HCT116 (cell line): ENCODE results near the gene SCYGR4. TPM values are rescaled to one million over a fixed set of nuclear protein-coding genes. Genes with fewer than 3 reads are reported as not detected.
"Not testable (repeated sequence)": the region's sequence is repeated elsewhere in the genome, so short reads cannot be mapped to it uniquely, and the experiment has no call there.

ENCODE experiments used
- ATAC-seq: fragments of 200-7000 bp; cut with Tn5 transposase; 2 replicates; pipeline ENCODE4 v1.9.1; 2020; ENCODE audit warnings: mild to moderate bottlenecking, moderate library complexity
- BruUV-seq: library from RNA; stranded (reverse); fragments of 400-500 nt; replicated peaks from 2 replicates; lab custom pipeline; 2021; lab: Mats Ljungman, UMichigan
- CTCF ChIA-PET: fragments of 300-600 bp; sonication (Branson Sonifier 250); formaldehyde crosslinking; loops from one replicate; lab custom pipeline; 2021; ENCODE audit warnings: antibody characterized with exemption; lab: Charles Lee
- POLR2A ChIA-PET: fragments of 300-600, 350-600 bp; sonication (Branson Sonifier 250); formaldehyde crosslinking; loops from one replicate; lab custom pipeline; 2021; ENCODE audit warnings: antibody characterized with exemption; lab: Charles Lee
- RAD21 ChIA-PET, 2 experiments: fragments of 300-600 bp; sonication (Branson Sonifier 250); formaldehyde crosslinking; loops; one replicate each; lab custom pipeline; 2023; ENCODE audit warnings: low total read pairs in 2 of 2; ENCODE audit not compliant: uncharacterized antibody in 2 of 2, unreplicated experiment in 2 of 2, low non-redundant PET in 1 of 2; lab: Charles Lee
- DNase-seq: peaks from one replicate; pipeline ENCODE4 v3.0.0-alpha.2; 2010; ENCODE audit warnings: low read depth, low spot score
- H2AFZ ChIP-seq: fragments of 200-600 bp; shearing (Covaris generic), sonication (generic); 2 replicates; pipeline ENCODE4 v1.6.1; 2017; ENCODE audit warnings: low read depth, mixed run types, mixed read lengths, antibody characterized with exemption, low read length; ENCODE audit not compliant: poor library complexity, severe bottlenecking
- H3K27ac ChIP-seq: 2 replicates; pipeline ENCODE4 v1.5.1; 2012; ENCODE audit warnings: low read depth, low read length
- H3K27me3 ChIP-seq: fragments of 200-600 bp; sonication (generic); 2 replicates; pipeline ENCODE4 v1.6.1; 2016; ENCODE audit warnings: mixed run types, low read length, mixed read lengths; ENCODE audit not compliant: insufficient read depth
- H3K36me3 ChIP-seq, 2 experiments: fragments of 200-500 bp in 1 of 2; fragments of 200-600 bp in 1 of 2; sonication (Bioruptor generic) in 1 of 2; sonication (generic) in 1 of 2; 2 replicates each; pipeline versions ENCODE4 v1.5.1 to v1.6.1; 2014 to 2016; ENCODE audit warnings: low read length in 2 of 2, inconsistent platforms in 1 of 2, mixed read lengths in 1 of 2, mixed run types in 1 of 2; ENCODE audit not compliant: insufficient read depth in 2 of 2, control insufficient read depth in 1 of 2
- H3K4me1 ChIP-seq, 2 experiments: fragments of 200-600 bp in 1 of 2; sonication (generic) in 1 of 2; 2 replicates each; pipeline versions ENCODE4 v1.5.1 to v1.6.1; 2012 to 2017; ENCODE audit warnings: low read length in 2 of 2, inconsistent platforms in 1 of 2, mild to moderate bottlenecking in 1 of 2, mixed read lengths in 1 of 2, mixed run types in 1 of 2, moderate library complexity in 1 of 2; ENCODE audit not compliant: insufficient read depth in 2 of 2, control insufficient read depth in 1 of 2
- H3K4me2 ChIP-seq: fragments of 200-600 bp; sonication (generic); 2 replicates; pipeline ENCODE4 v1.6.1; 2017; ENCODE audit warnings: mixed run types, low read length, mixed read lengths
- H3K4me3 ChIP-seq, 2 experiments: fragments of 200-600 bp in 1 of 2; sonication (generic) in 1 of 2; replicated peaks in 1 of 2; 2 replicates each; pipeline ENCODE4 v1.5.1; 2011 to 2016; ENCODE audit warnings: low read length in 2 of 2, control low read depth in 1 of 2, low read depth in 1 of 2, mild to moderate bottlenecking in 1 of 2, mixed read lengths in 1 of 2, mixed run types in 1 of 2
- H3K79me2 ChIP-seq: fragments of 200-600 bp; sonication (generic); 2 replicates; pipeline ENCODE4 v1.6.1; 2017; ENCODE audit warnings: mild to moderate bottlenecking, mixed run types, low read length, moderate library complexity, mixed read lengths; ENCODE audit not compliant: insufficient read depth
- H3K9ac ChIP-seq: fragments of 200-600 bp; sonication (generic); 2 replicates; pipeline ENCODE4 v1.6.1; 2016; ENCODE audit warnings: low read length, mixed read lengths
- H3K9me2 ChIP-seq: fragments of 200-600 bp; sonication (generic), shearing (Covaris generic); 2 replicates; pipeline ENCODE4 v1.6.1; 2017; ENCODE audit warnings: mixed run types, mild to moderate bottlenecking, moderate library complexity; ENCODE audit not compliant: insufficient read depth
- H3K9me3 ChIP-seq, 2 experiments: fragments of 200-500 bp in 1 of 2; fragments of 200-600 bp in 1 of 2; sonication (Bioruptor generic) in 1 of 2; sonication (generic) in 1 of 2; 2 replicates each; pipeline ENCODE4 v1.6.1; 2014 to 2017; ENCODE audit warnings: low read length in 2 of 2, mixed read lengths in 2 of 2, inconsistent platforms in 1 of 2, low read depth in 1 of 2, mild to moderate bottlenecking in 1 of 2, mixed run types in 1 of 2, moderate library complexity in 1 of 2; ENCODE audit not compliant: control insufficient read depth in 1 of 2, insufficient read depth in 1 of 2
- H4K20me1 ChIP-seq: fragments of 200-600 bp; sonication (generic), shearing (Covaris generic); 2 replicates; pipeline ENCODE4 v1.6.1; 2017; ENCODE audit warnings: mixed run types, mild to moderate bottlenecking, moderate library complexity; ENCODE audit not compliant: insufficient read depth
- CBX3 ChIP-seq: IDR thresholded peaks from 2 replicates; pipeline ENCODE4 v1.6.1; 2012; ENCODE audit warnings: low read depth
- CEBPB ChIP-seq: IDR thresholded peaks from 2 replicates; pipeline ENCODE4 v1.6.1; 2012; ENCODE audit warnings: low read depth
- EGR1 ChIP-seq: IDR thresholded peaks from 2 replicates; pipeline ENCODE4 v1.6.1; 2012; ENCODE audit warnings: low read depth
- ELF1 ChIP-seq: IDR thresholded peaks from 2 replicates; pipeline ENCODE4 v1.6.1; 2012; ENCODE audit warnings: low read depth, borderline replicate concordance
- EZH2 ChIP-seq: fragments of 200-600 bp; sonication (generic); IDR thresholded peaks from 2 replicates; pipeline ENCODE4 v1.6.1; 2017; ENCODE audit warnings: antibody characterized with exemption, mixed run types
- EZH2phosphoT487 ChIP-seq: fragments of 200-600 bp; IDR thresholded peaks from 2 replicates; pipeline ENCODE4 v1.6.1; 2018; ENCODE audit warnings: antibody characterized with exemption, borderline replicate concordance
- JUND ChIP-seq: IDR thresholded peaks from 2 replicates; pipeline ENCODE4 v1.6.1; 2012
- MAX ChIP-seq: IDR thresholded peaks from 2 replicates; pipeline ENCODE4 v1.6.1; 2012
- POLR2A ChIP-seq: IDR thresholded peaks from 2 replicates; pipeline ENCODE4 v1.7.0; 2011; ENCODE audit warnings: borderline replicate concordance; ENCODE audit not compliant: insufficient read depth, insufficient read length; ENCODE audit errors: extremely low read depth
- RAD21 ChIP-seq: IDR thresholded peaks from 2 replicates; pipeline ENCODE4 v1.6.1; 2012; ENCODE audit warnings: low read depth, mild to moderate bottlenecking
- SRF ChIP-seq: IDR thresholded peaks from 2 replicates; pipeline ENCODE4 v1.6.1; 2012; ENCODE audit warnings: low read depth
- TCF7L2 ChIP-seq: IDR thresholded peaks from 2 replicates; pipeline ENCODE4 v1.7.0; 2011; ENCODE audit warnings: borderline replicate concordance, inconsistent platforms; ENCODE audit not compliant: insufficient read depth, insufficient read length; ENCODE audit errors: extremely low read depth
- ZNF274 ChIP-seq: fragments of 200-500 bp; sonication (Bioruptor generic); IDR thresholded peaks from 2 replicates; pipeline ENCODE4 v1.6.1; 2014; ENCODE audit warnings: mild to moderate bottlenecking, low read depth, low read length, inconsistent platforms
- intact Hi-C: fragments of 100-400 bp; cut with micrococcal nuclease; formaldehyde crosslinking; loops from 2 replicates; pipeline ENCODE4 v1.10.0; 2022
- total RNA-seq: library from RNA; stranded (reverse); gene quantifications from one replicate; pipeline ENCODE4 v1.2.1, GENCODE V29; 2021; ENCODE audit not compliant: unreplicated experiment
- TF ChIP-seq, protein P1 (sequence below): IDR thresholded peaks from 2 replicates; pipeline ENCODE4 v1.6.1; 2012; ENCODE audit warnings: low read depth

The SCYGR4 gene
- total RNA-seq, 1 experiment from 2014 or later, result not detected

GRCh38 chr2:227661827-227662226 is 44.5 kb downstream of the SCYGR4 start (continued):
- TF ChIP-seq ELF1 (no peak), EGR1 (no peak)
- TF ChIP-seq, protein P1, sequence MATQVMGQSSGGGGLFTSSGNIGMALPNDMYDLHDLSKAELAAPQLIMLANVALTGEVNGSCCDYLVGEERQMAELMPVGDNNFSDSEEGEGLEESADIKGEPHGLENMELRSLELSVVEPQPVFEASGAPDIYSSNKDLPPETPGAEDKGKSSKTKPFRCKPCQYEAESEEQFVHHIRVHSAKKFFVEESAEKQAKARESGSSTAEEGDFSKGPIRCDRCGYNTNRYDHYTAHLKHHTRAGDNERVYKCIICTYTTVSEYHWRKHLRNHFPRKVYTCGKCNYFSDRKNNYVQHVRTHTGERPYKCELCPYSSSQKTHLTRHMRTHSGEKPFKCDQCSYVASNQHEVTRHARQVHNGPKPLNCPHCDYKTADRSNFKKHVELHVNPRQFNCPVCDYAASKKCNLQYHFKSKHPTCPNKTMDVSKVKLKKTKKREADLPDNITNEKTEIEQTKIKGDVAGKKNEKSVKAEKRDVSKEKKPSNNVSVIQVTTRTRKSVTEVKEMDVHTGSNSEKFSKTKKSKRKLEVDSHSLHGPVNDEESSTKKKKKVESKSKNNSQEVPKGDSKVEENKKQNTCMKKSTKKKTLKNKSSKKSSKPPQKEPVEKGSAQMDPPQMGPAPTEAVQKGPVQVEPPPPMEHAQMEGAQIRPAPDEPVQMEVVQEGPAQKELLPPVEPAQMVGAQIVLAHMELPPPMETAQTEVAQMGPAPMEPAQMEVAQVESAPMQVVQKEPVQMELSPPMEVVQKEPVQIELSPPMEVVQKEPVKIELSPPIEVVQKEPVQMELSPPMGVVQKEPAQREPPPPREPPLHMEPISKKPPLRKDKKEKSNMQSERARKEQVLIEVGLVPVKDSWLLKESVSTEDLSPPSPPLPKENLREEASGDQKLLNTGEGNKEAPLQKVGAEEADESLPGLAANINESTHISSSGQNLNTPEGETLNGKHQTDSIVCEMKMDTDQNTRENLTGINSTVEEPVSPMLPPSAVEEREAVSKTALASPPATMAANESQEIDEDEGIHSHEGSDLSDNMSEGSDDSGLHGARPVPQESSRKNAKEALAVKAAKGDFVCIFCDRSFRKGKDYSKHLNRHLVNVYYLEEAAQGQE, result no peak

- Histone ChIP-seq H3K9ac (no peak overlapping the region), H3K9me2 (no peaks in the 10 kb centered on the region), H2AFZ (no peak overlapping the region), H3K4me1 (no peaks in the 10 kb centered on the region), H3K79me2 (no peaks in the 10 kb centered on the region), H3K36me3 (no peaks in the 10 kb centered on the region), H3K4me3 (no peak overlapping the region)
- ChIA-PET POLR2A (no interaction called here), RAD21 (no interaction called here), CTCF (no interaction called here)
- intact Hi-C loops, result no loop called here
- no TSS peak for BruUV-seq
- no peak for ATAC-seq
- TF ChIP-seq ZNF274, result no peak
- TF ChIP-seq JUND, result no peak
- no peak for TF ChIP-seq EZH2phosphoT487
- no peak for TF ChIP-seq RAD21
- TF ChIP-seq MAX, result no peak
- TF ChIP-seq EZH2, result no peak
- TF ChIP-seq CBX3, result no peak
- TF ChIP-seq TCF7L2, result no peak
- no peak for TF ChIP-seq SRF
- TF ChIP-seq CEBPB, result no peak
- TF ChIP-seq EGR1, result no peak
- TF ChIP-seq POLR2A, result no peak
- TF ChIP-seq, all 23 proteins: peak for 0
- no peaks in the 10 kb centered on the region for H3K27me3 ChIP-seq
- no peaks in the 10 kb centered on the region for H3K9me3 ChIP-seq
- no peak overlapping the region for H3K27ac ChIP-seq
- DNase-seq, result no peak
- no peak overlapping the region for H3K4me2 ChIP-seq
- H4K20me1 ChIP-seq, result no peaks in the 10 kb centered on the region
Measured at GRCh38 chr2:227665189-227665940, 48.1 kb downstream of the SCYGR4 start.

- H3K9me2 ChIP-seq, H4K20me1 ChIP-seq, RAD21 ChIA-PET, intact Hi-C loops, DNase-seq, H3K4me2 ChIP-seq, H3K27me3 ChIP-seq, POLR2A ChIA-PET, CTCF ChIA-PET, H3K4me3 ChIP-seq, H2AFZ ChIP-seq, ATAC-seq, H3K9me3 ChIP-seq, H3K79me2 ChIP-seq, BruUV-seq, H3K36me3 ChIP-seq, H3K27ac ChIP-seq, H3K9ac ChIP-seq, H3K4me1 ChIP-seq: not testable (repeated sequence)
Measured at GRCh38 chr2:227666631-227667170, 49.4 kb downstream of the SCYGR4 start, which contains the start of gene SCYGR5. TSS of gene SCYGR5 (plus strand) at chr2:227666804. CDS start at chr2:227666804, 0 bp downstream.
